ENCODE measurements around the gene PAPOLB.

Gene PAPOLB

GRCh38 chr7:4841836-4842235 lies 20.0 kb downstream of the PAPOLB start:
- TF ChIP-seq CTCF (IDR thresholded peaks at IDR 0.05; ENCODE audit: control extremely low read depth, extremely low read depth, low read depth, missing control alignments), result no peak
- CTCF ChIA-PET, result interaction anchor here (1.0 kb wide), 1 partner anchor 243 kb away, joined by 3 read pairs; no protein-coding TSS in a partner anchor
- DNase-seq (ENCODE audit: extremely low spot score), result no peak
- POLR2A ChIA-PET, result no interaction called here

DNA sequence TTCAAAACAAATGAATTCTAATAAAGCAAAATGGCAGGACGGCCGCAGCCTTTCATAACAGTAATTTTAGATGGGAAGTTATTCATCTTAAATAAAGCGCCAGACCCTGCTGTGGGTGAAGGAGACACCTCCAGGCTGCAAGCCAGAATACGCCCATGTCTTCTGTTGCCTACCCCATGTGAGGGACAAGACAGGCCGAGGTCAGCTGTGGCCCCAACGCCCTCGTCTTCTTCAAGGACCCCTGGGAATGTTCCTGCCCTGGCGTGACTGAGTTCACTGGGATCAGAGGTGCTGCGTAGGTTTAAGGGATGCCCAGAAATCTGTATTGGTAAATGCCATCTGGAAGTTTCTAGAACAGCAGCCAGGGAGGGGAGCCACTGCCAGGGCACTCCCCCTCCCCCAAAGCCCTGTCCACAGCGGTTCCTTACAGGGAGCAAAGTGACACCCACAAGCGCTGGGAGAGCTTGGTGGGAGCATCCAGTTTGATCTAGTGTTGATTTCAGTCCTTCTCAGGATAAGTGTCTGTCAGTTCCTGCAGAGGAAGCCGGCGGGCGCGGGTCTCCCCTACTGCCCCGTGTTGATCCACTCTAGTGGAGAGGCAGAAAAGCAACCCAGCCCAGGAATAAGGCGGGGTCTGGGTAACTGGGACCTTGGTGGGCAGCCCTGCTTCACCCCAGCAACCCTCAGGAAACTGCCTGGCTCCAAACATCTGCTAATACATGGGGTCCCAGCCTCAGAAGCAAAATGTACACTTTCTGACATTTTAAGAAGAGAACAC lies 20.6 kb downstream of the PAPOLB start:
- POLR2A ChIA-PET, result no interaction called here
- CTCF ChIA-PET, result no interaction called here
- no peak for TF ChIP-seq CTCF (IDR thresholded peaks at IDR 0.05; ENCODE audit: control extremely low read depth, extremely low read depth, low read depth, missing control alignments)
- DNase-seq (ENCODE audit: extremely low spot score), result no peak

DNA sequence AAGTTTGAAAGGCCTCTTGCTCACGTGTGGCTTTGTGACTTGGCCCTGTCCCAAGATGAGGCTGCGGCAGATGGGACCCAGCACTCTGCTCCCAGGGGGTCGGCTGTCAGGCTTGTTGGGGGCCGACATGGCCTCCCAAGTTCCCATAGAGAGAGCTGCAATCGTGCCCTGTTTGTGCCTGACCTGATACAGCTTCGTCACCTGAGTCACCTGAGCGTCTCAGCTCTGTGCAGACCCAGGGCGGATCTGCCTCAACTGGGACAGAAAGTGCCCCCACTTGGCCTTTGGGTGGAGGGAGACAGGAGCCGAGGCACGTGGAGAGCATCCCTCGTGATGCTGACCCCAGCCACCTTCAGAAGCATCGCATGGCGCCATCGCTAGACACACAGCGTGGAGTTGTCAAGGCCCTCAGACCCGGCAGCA lies 21.7 kb downstream of the PAPOLB start:
- ChIA-PET CTCF (no interaction called here), POLR2A (no interaction called here)

DNA sequence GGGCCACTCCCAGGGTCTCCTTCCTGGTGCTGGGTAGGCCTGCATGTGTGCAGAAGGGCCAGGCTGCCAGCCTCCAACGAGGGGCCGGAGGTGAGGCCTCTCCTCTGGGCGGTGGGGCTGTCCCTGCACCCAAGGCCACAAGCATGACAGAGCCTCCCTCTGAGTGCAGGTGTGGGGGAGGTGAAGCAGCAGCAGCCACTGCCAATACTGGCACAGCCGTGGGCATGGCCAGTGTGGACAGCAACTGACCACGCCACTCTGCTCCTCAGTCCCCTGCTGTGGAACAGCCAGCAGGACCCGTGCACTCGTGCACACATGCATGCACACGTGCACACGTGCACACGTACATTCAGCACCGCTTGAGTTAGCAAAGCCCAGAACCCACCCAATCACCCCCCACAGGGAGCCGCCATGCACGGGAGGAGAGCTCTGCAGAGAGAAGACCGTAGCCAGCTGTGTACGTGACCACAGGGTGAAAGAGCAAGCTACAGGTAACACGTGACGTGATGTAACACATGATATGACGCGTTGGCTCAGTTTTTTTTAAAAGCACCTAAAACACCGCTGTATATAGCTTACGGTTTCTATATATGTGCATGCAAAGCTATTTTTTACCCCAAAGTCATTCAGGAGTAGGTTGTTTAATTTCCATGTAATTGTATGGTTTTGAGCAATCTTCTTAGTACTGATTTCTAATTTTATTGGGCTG lies 23.1 kb downstream of the PAPOLB start:
- CTCF ChIA-PET, result interaction anchor here (1.0 to 1.5 kb wide), 2 partner anchors 9 to 221 kb away, joined by 3 to 4 read pairs; no protein-coding TSS in a partner anchor
- POLR2A ChIA-PET, result no interaction called here
- TF ChIP-seq CTCF (IDR thresholded peaks at IDR 0.05; ENCODE audit: control extremely low read depth, extremely low read depth, low read depth, missing control alignments), result no peak
- DNase-seq (ENCODE audit: extremely low spot score), result no peak

More for the DNA sequence above, 21.7 kb downstream of the PAPOLB start:
- TF ChIP-seq CTCF (IDR thresholded peaks at IDR 0.05; ENCODE audit: control extremely low read depth, extremely low read depth, low read depth, missing control alignments), result no peak
- no peak for DNase-seq (ENCODE audit: extremely low spot score)

DNA sequence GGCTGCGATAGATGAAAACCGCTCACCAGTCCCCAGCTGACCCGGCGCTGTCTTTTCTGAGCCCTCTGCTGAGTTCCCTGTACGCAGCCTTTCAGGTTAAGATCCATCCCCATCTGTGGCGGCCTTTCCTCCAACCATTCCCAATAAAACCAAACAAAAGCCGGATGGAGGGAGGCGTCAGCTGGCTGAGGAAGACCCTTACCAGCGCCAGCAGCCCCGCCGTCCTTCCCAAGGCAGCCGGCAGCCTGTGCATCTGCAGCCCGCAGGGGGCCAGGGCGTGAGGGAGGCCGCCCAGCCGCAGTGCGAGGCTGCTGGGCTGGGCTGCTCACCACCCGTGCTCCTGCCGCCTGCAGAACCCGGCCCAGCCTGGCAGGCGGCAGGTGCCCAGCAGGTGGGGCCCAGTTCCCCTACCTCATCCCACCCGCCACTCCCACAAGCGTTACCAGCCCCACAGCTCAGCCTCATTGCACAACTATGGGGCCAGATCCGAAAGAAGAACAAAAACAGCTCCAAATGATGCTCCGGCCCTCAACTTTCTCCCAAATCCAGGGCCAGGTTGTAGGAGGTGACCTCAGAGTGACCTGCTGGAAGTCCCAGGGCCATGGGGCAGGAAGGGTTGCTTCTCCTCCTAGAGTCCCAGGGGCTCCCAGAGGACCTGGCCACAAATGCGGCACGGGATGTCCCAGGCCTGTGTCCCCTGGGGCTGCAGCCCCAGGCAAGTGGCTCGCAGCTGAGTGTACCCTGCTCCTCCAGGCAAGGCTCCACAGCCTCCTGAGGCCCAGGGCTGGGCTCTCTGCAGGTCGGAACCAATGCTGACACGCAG lies 23.8 kb downstream of the PAPOLB start:
- ChIA-PET CTCF (interaction anchor here (1.5 kb wide), 1 partner anchor 222 kb away, joined by 4 read pairs; no protein-coding TSS in a partner anchor), POLR2A (no interaction called here)
- no peak for DNase-seq (ENCODE audit: extremely low spot score)
- no peak for TF ChIP-seq CTCF (IDR thresholded peaks at IDR 0.05; ENCODE audit: control extremely low read depth, extremely low read depth, low read depth, missing control alignments)
